Activated CD8-positive, alpha-beta memory T cell treated with anti-CD3 and anti-CD28 coated beads for 4 hours (primary cell): Measurements from ENCODE around the gene TM4SF20.

Source experiments
- DNase-seq, 2 donors: peaks; one replicate each; pipeline ENCODE4 v3.0.0-alpha.2; 2020; ENCODE audit warnings: low read depth in 2 of 2

TM4SF20 gene

DNA sequence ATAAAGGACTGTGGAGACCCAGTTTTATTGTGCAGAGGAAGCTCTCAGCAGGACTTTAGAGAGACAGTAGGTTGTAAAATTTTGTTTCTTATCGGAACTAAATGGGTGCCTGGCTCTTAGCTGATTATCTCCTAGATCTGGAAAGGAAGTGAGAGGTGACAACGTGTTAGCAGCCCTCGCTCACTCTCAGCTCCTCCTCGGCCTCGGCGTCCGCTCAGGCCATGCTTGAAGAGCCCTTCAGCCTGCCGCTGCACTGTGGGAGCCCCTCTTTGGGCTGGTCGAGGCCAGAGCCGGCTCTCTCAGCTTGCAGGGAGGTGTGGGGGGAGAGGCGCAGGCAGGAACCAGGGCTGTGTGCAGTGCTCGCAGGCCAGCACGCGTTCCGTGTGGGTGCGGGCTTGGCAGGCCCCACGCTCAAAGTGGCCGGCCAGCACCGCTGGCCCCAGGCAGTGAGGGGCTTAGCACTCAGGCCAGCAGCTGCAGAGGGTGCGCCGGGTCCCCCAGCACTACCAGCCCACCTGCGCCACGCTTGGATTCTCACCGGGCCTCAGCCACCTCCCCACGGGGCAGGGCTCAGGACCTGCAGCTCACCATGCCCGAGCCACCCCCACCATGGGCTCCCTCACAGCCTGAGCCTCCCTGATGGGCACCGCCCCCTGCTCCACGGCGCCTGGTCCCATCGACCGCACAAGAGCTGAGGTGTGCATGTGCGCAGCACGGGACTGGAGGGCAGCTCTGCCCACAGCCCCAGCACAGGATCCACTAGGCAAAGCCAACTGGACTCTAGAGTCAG lies 58.6 kb downstream of the TM4SF20 start:
- DNase-seq, result no peak

DNA sequence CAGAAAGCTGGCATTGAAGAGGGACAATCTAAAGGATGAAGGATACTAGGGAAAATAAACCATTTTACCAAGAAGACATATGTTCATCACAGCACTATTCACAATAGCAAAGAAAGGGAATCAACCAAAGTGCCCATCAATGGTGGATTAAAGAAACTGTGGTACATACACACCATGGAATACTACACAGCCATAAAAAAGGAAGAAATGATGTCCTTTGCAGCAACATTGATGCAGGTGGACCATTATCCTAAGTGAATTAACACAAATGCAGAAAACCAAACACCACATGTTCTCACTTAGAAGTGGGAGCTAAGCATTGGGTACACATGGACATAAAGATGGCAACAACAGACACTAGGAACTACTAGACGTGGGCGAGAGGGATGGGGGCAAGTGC lies 61.3 kb downstream of the TM4SF20 start:
- DNase-seq, result no peak

DNA sequence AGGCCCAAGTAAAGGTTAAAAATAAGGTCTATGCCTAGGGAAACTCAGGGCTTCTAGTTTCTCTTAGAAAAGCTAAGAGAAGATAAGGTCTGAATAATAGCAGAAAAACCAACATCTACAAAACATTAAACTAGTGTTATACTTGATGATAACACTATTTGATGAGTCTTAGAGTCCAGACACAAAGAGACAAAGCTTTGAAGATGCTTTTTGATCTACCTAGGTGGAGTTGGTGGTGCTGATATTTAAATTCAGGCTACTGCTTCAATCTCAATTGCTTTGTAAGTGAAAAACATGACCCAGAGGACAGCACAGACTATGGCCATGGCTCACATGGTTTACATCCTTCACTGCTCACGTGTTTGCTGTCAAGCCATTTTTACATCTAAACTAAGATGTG lies 65.8 kb downstream of the TM4SF20 start:
- DNase-seq, result no peak

DNA sequence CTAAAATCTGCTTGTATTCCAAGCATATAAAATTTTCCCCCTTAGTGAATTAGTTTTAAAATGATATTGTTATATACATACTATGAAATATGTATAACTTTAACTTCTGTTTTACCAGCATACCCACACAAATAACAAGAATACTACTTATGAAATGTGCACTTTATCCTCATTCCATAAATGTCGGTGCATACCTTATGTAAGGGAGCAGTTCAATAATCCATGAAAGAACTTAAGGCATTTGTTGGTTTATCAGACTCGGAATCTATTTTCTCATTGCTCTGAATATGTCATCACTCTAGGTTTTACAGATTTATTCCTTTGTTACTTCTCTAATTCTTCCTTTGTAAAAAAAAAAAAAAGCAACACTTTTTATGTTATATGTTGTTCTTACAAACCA lies 66.5 kb downstream of the TM4SF20 start:
- no peak for DNase-seq
